HL-60 (cell line): Measurements from ENCODE around the gene ROPN1L.
"Not testable (repeated sequence)": the region's sequence is repeated elsewhere in the genome, so short reads cannot be mapped to it uniquely, and the experiment has no call there.

Experiments used
- DNase-seq, 2 experiments: peaks; one replicate each; pipeline ENCODE4 v3.0.0-alpha.2; 2010 to 2020; ENCODE audit warnings: low read depth in 1 of 2, low spot score in 1 of 2
- H3K27ac ChIP-seq: fragments of 250-450 bp; sonication (Bioruptor Pico); replicated peaks from 2 replicates; pipeline ENCODE4 v1.5.1; 2020; ENCODE audit warnings: mild to moderate bottlenecking, moderate library complexity
- H3K27me3 ChIP-seq: fragments of 250-450 bp; sonication (Bioruptor Pico); 2 replicates; pipeline ENCODE4 v1.5.1; 2021; ENCODE audit warnings: mild to moderate bottlenecking, moderate library complexity; ENCODE audit not compliant: insufficient read depth, poor library complexity, severe bottlenecking
- H3K4me3 ChIP-seq: replicated peaks from 2 replicates; pipeline ENCODE4 v1.5.1; 2011; ENCODE audit warnings: mild to moderate bottlenecking, control low read depth, low read length; ENCODE audit not compliant: insufficient read depth
- GABPA ChIP-seq: IDR thresholded peaks from 2 replicates; pipeline ENCODE4 v1.6.1; 2012; ENCODE audit warnings: low read depth
- POLR2AphosphoS5 ChIP-seq: IDR thresholded peaks from 2 replicates; pipeline ENCODE4 v1.6.1; 2012; ENCODE audit warnings: low read depth
- SPI1 ChIP-seq: IDR thresholded peaks from 2 replicates; pipeline ENCODE4 v1.6.1; 2012; ENCODE audit warnings: low read depth, mild to moderate bottlenecking, borderline replicate concordance
- long read RNA-seq: library from polyadenylated mRNA; unstranded; transcript quantifications from one replicate; pipeline ENCODE4 v2.0.0, GENCODE V29; 2020
- TF ChIP-seq, protein P1 (sequence below): IDR thresholded peaks from 2 replicates; pipeline ENCODE4 v1.6.1; 2012; ENCODE audit warnings: low read depth; ENCODE audit not compliant: insufficient replicate concordance
- TF ChIP-seq, protein P2 (sequence below): IDR thresholded peaks from one replicate; pipeline ENCODE4 v1.5.1; 2011; ENCODE audit warnings: low read length, control low read depth, inconsistent platforms; ENCODE audit not compliant: insufficient read depth

Gene ROPN1L
- long read RNA-seq = 0 reads

DNA sequence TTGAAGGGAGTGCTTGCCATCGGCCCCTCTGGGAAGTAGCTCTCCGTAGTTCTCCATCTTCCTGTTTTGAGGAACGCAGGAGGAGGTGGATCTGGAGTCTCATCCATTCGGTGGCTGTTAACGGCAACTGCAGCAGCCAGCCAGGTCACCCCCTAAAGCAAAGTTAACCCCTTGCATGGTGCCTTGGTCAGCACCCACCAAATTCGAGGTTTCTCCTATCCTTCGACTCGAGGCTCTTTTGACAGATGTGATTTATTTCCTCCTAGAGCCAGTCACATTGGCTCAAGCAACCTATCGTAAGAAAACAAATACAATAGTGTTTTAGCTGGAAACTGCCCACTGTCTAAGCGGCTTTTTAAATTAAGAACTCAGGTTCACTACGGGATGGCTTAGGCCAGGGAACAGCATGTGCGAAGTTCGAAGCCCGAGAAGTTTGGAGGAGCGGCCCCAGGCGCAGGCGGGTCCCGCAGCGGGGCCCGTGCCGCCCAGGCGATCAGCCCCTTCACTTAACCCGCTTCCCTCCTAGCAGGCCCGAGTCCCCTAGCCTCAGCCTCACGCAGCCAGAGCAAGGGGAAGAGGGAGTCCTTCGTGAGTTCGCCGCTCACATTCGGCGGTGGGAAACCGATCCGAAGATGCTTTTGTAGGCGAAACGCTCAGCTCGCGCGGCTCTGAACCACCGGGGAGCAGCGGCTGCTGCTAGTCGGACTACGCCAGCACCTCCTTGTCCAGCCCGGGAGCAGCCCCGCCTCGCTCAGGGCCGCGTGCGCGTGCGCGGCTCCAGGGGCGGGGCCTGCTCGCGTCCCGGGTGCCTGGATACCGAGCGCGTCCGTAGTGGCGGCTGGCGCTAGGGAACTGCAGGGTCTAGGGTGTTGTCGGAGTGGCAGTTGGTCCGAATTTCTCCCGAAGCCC is at the start of gene ROPN1L:
Gene ROPN1L, plus strand, starts transcription at position 797 of the 909 bp plus-strand sequence. CDS start 289 bp downstream, outside the sequence.
- TF ChIP-seq, protein P1, sequence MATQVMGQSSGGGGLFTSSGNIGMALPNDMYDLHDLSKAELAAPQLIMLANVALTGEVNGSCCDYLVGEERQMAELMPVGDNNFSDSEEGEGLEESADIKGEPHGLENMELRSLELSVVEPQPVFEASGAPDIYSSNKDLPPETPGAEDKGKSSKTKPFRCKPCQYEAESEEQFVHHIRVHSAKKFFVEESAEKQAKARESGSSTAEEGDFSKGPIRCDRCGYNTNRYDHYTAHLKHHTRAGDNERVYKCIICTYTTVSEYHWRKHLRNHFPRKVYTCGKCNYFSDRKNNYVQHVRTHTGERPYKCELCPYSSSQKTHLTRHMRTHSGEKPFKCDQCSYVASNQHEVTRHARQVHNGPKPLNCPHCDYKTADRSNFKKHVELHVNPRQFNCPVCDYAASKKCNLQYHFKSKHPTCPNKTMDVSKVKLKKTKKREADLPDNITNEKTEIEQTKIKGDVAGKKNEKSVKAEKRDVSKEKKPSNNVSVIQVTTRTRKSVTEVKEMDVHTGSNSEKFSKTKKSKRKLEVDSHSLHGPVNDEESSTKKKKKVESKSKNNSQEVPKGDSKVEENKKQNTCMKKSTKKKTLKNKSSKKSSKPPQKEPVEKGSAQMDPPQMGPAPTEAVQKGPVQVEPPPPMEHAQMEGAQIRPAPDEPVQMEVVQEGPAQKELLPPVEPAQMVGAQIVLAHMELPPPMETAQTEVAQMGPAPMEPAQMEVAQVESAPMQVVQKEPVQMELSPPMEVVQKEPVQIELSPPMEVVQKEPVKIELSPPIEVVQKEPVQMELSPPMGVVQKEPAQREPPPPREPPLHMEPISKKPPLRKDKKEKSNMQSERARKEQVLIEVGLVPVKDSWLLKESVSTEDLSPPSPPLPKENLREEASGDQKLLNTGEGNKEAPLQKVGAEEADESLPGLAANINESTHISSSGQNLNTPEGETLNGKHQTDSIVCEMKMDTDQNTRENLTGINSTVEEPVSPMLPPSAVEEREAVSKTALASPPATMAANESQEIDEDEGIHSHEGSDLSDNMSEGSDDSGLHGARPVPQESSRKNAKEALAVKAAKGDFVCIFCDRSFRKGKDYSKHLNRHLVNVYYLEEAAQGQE = no peak
- no peak for TF ChIP-seq GABPA
- TF ChIP-seq SPI1 = peak; percentile 82
- peak; percentile 24; the same call in 1 of the 2 replicates for TF ChIP-seq POLR2AphosphoS5
- TF ChIP-seq, protein P2, sequence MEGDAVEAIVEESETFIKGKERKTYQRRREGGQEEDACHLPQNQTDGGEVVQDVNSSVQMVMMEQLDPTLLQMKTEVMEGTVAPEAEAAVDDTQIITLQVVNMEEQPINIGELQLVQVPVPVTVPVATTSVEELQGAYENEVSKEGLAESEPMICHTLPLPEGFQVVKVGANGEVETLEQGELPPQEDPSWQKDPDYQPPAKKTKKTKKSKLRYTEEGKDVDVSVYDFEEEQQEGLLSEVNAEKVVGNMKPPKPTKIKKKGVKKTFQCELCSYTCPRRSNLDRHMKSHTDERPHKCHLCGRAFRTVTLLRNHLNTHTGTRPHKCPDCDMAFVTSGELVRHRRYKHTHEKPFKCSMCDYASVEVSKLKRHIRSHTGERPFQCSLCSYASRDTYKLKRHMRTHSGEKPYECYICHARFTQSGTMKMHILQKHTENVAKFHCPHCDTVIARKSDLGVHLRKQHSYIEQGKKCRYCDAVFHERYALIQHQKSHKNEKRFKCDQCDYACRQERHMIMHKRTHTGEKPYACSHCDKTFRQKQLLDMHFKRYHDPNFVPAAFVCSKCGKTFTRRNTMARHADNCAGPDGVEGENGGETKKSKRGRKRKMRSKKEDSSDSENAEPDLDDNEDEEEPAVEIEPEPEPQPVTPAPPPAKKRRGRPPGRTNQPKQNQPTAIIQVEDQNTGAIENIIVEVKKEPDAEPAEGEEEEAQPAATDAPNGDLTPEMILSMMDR = no peak
- peak within 1 kb of the TSS; percentile 69 for H3K27ac ChIP-seq
- DNase-seq = peak; percentile 73 to 87
- H3K4me3 ChIP-seq = peak within 1 kb of the TSS; percentile 85
- H3K27me3 ChIP-seq = no peaks in the 10 kb centered on the region

DNA sequence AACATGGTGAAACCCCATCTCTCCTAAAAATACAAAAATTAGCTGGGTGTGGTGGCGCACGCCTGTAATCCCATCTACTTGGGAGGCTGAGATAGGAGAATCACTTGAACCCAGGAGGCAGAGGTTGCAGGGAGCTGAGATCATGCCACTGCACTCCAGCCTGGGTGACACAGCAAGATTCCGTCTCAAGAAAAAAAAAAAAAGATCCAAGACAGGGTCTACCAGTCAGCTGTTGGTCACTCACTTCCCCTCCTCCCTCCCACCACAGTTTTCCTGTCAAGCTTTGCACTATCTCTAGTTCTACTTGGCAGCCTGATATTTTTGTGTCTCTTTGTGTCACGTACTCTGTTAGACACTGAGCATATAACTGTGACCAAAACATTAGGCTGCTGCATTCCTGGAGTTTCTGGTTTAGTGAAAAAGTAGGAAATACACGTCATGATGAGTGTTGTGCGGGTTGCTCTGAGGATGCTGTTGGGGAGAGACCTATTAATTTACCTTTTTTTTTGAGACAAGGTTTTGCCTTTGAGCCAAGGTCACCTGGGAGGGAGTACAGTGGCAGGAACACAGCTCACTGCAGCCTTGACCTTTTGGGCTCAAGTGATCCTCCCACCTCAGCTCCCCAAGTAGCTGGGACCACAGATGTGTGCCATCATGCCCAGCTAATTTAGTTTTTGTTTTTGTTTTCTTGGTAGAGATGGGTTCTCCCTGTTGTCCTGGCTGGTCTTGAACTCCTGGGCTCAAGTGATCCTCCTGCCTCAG is 48.9 kb upstream of the ROPN1L start:
- not testable (repeated sequence) for H3K27me3 ChIP-seq, DNase-seq, H3K4me3 ChIP-seq, H3K27ac ChIP-seq

DNA sequence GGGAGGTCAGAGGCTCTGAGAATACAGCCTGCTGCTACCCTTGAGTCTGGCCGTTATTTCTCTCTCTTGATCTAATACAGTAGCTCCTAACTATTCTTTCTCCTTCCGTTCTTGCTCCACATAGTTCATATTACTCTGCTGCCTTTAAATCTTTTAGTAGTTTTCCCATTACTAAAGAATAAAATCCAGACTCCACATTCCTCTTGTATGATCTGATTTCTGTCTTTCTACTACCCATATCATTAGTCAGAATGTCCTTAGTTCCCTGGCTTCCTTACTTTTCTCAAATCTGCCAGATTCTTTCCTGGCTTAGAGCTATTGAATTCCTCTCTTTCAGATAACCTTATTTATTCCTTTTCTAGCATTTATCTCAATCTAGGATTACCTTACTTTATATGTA is 48.2 kb upstream of the ROPN1L start:
- no peak for DNase-seq
- Histone ChIP-seq H3K27me3 (no peaks in the 10 kb centered on the region), H3K27ac (no peak overlapping the region), H3K4me3 (no peak overlapping the region)
- TF ChIP-seq SPI1 (no peak), GABPA (no peak), POLR2AphosphoS5 (no peak)
- TF ChIP-seq, protein P1 = no peak
- TF ChIP-seq, protein P2 = no peak

DNA sequence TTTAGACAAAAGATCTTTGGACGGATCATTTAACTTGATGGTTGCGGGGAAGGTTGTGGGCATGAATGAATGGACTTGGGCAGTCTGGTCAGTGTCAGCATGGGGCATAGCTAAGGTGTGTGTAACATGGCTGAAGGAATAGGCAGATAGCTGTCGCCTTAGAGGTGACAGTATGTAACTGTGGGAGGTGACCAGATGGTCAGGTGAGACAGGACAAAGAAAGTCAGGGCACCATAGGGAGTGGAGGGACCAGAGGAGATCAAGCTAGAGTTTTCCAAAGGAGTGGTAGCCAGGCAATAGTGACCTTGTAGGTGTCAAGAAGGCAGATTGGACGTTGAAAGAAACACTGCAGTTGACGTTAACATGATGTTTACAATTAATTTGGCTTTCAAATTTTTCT is 45.1 kb upstream of the ROPN1L start:
- DNase-seq = no peak
- TF ChIP-seq SPI1 (no peak), POLR2AphosphoS5 (no peak), GABPA (no peak)
- TF ChIP-seq, protein P1 = no peak
- TF ChIP-seq, protein P2 = no peak
- no peak overlapping the region for H3K4me3 ChIP-seq

More for the DNA sequence above, 45.1 kb upstream of the ROPN1L start:
- no peak overlapping the region for H3K27ac ChIP-seq
- H3K27me3 ChIP-seq = no peaks in the 10 kb centered on the region
